Measurements from ENCODE around the gene KHNYN.

The KHNYN gene

DNA sequence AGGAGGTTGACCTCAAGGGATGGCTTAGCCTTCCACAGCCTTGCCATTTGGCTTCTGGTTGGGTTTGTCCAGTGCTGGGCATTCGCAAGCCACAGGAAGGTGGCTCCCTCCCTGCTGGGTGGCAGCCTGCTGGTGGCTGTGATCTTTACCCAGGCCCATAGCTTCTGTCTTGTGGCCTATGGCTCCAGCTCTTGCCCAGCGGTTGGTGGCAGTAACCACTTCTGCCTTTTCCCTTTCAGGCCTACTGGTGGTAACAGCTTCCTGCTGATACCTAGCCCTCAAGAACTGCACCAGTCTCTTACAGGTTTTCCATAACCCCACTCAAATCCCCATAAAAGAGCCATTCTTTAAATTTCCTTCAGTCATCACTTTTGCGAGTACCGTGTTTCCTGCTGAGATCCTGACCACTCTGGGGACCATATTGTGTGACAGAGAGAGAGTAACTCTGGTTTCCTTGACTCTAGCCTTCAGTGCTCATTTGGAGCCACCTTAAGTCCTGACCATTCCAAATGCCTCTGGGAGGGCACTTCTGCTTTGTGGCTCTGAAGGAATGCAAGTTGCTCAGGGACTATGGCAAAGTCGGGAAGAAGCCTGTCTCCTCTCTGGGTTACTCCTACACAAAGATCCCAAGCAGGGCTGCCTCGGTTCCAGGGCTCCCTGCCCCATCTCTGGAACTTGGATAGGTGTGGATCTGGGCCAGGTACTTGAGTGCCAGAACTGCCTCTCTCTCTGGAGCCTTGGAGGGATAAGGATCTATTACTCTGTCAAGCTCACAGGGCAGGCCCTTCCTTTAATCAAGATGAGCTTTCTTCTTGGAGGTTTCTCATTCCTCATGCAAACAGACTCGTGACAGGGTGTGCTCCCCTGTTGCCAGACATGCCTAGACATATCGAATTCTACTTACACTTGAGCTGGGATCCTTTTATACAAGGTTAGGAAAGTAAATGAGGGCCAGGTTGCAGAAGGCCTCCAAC is 33.9 kb upstream of the KHNYN start:
- no CpG with 5 or more reads among the region's 8 CpGs for WGBS (ENCODE audit: extremely low coverage, insufficient coverage, insufficient read length)
- peak overlapping the region; percentile 37 for H3K14ac ChIP-seq (ENCODE audit: low read length)
- H4K12ac ChIP-seq (ENCODE audit: low read depth, low read length) = peak overlapping the region; percentile 39
- no peak overlapping the region for H3K4me3 ChIP-seq (ENCODE audit: low read depth, low read length)
- H3K4ac ChIP-seq (ENCODE audit: low read depth, low read length) = peak overlapping the region; percentile 18
- H2AFZ ChIP-seq (ENCODE audit: insufficient read depth, low read length, poor library complexity) = peak overlapping the region; percentile 6
- no peaks in the 10 kb centered on the region for H3K9me3 ChIP-seq (ENCODE audit: insufficient read depth, low read depth, low read length)
- peak overlapping the region; percentile 71 for H3K18ac ChIP-seq (ENCODE audit: low read length)
- H3K27ac ChIP-seq (ENCODE audit: low read depth, low read length) = peak overlapping the region; percentile 53
- no peaks in the 10 kb centered on the region for H3K36me3 ChIP-seq (ENCODE audit: control insufficient read depth in 1 of 2, insufficient read depth in 2 of 2, low read length in 2 of 2)
- DNase-seq = peak in 1 of 2 donors; percentile 19
- H4K8ac ChIP-seq (ENCODE audit: low read depth, low read length) = peak overlapping the region; percentile 26
- H2BK12ac ChIP-seq (ENCODE audit: low read length) = peak overlapping the region; percentile 87
- H4K91ac ChIP-seq (ENCODE audit: low read depth, low read length) = peak overlapping the region; percentile 72
- H3K79me1 ChIP-seq (ENCODE audit: low read length) = peaks cover 28% of the 10 kb centered on the region
- peak overlapping the region; percentile 81 for H2BK120ac ChIP-seq (ENCODE audit: insufficient read depth, low read length, poor library complexity)
- H3K27me3 ChIP-seq (ENCODE audit: insufficient read depth, low read length) = no peaks in the 10 kb centered on the region
- peaks cover 33 to 44% of the 10 kb centered on the region in 2 experiments for H3K4me1 ChIP-seq (ENCODE audit: control insufficient read depth in 1 of 2, insufficient read depth in 2 of 2, low read length in 2 of 2)
- peaks cover 7% of the 10 kb centered on the region for H3K79me2 ChIP-seq (ENCODE audit: control insufficient read depth, insufficient read depth, low read length, poor library complexity)
- H3K23ac ChIP-seq (ENCODE audit: low read length) = no peak overlapping the region
- H3K9ac ChIP-seq (ENCODE audit: low read length) = no peak overlapping the region
- no peak overlapping the region for H3K4me2 ChIP-seq (ENCODE audit: low read length)
- H2AK5ac ChIP-seq (ENCODE audit: low read length) = peak overlapping the region; percentile 67
- H2BK5ac ChIP-seq (ENCODE audit: low read depth, low read length, poor library complexity) = peak overlapping the region; percentile 74

DNA sequence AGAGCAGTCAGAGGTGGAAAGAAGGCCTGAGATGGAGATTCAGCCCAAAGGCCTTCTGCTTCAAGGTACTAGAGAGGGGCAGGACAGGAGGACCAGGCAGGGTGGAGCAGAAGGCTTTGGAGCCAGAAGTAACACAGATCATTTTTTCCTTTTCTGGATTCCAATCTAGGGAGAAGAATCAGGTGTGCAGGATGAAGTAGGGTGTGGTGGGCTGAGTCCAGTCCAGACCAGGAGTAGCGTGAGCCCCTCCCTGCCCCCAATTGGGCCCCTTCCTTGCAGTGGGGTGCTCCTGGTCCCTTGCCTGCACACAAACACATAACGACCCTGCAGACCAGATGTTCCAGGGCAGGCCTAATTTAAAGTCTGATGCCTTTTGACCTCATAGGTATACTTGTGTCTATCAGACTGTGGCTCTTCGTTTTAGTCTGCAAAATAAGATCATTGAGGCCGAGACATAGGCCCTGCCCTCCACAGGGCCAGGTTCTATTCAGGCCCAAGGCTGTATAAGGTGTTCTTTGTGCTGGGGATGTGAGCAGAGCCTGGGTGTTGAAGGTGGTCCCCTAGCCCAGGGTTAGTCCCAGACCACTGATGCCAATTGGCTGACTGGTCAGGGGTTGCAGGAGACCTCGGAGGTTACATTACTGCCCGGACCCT is 32.0 kb upstream of the KHNYN start:
- Histone ChIP-seq H4K91ac (ENCODE audit: low read depth, low read length) (peak overlapping the region; percentile 58), H3K79me2 (ENCODE audit: control insufficient read depth, insufficient read depth, low read length, poor library complexity) (peaks cover 7% of the 10 kb centered on the region), H2AFZ (ENCODE audit: insufficient read depth, low read length, poor library complexity) (no peak overlapping the region), H3K79me1 (ENCODE audit: low read length) (peaks cover 22% of the 10 kb centered on the region), H2BK120ac (ENCODE audit: insufficient read depth, low read length, poor library complexity) (peak overlapping the region; percentile 26), H2AK5ac (ENCODE audit: low read length) (peak overlapping the region; percentile 6), H4K12ac (ENCODE audit: low read depth, low read length) (no peak overlapping the region), H3K4ac (ENCODE audit: low read depth, low read length) (no peak overlapping the region), H3K4me1 (ENCODE audit: control insufficient read depth in 1 of 2, insufficient read depth in 2 of 2, low read length in 2 of 2) (peaks cover 29 to 35% of the 10 kb centered on the region in 2 experiments), H2BK5ac (ENCODE audit: low read depth, low read length, poor library complexity) (no peak overlapping the region), H2BK12ac (ENCODE audit: low read length) (peak overlapping the region; percentile 38), H3K36me3 (ENCODE audit: control insufficient read depth in 1 of 2, insufficient read depth in 2 of 2, low read length in 2 of 2) (no peaks in the 10 kb centered on the region), H3K27me3 (ENCODE audit: insufficient read depth, low read length) (no peaks in the 10 kb centered on the region), H4K8ac (ENCODE audit: low read depth, low read length) (peak overlapping the region; percentile 33), H3K9ac (ENCODE audit: low read length) (no peak overlapping the region), H3K18ac (ENCODE audit: low read length) (peak overlapping the region; percentile 0), H3K9me3 (ENCODE audit: insufficient read depth, low read depth, low read length) (no peaks in the 10 kb centered on the region), H3K14ac (ENCODE audit: low read length) (peak overlapping the region; percentile 0), H3K4me2 (ENCODE audit: low read length) (no peak overlapping the region), H3K4me3 (ENCODE audit: low read depth, low read length) (no peak overlapping the region), H3K23ac (ENCODE audit: low read length) (no peak overlapping the region), H3K27ac (ENCODE audit: low read depth, low read length) (peak overlapping the region; percentile 16)
- no CpG with 5 or more reads among the region's 6 CpGs for WGBS (ENCODE audit: extremely low coverage, insufficient coverage, insufficient read length)
- no peak for DNase-seq

- no CpG with 5 or more reads among the region's 7 CpGs for WGBS (ENCODE audit: extremely low coverage, insufficient coverage, insufficient read length)
- no peak overlapping the region for H3K23ac ChIP-seq (ENCODE audit: low read length)
Observed at GRCh38 chr14:24398293-24398652, 31.5 kb upstream of the KHNYN start.

DNA sequence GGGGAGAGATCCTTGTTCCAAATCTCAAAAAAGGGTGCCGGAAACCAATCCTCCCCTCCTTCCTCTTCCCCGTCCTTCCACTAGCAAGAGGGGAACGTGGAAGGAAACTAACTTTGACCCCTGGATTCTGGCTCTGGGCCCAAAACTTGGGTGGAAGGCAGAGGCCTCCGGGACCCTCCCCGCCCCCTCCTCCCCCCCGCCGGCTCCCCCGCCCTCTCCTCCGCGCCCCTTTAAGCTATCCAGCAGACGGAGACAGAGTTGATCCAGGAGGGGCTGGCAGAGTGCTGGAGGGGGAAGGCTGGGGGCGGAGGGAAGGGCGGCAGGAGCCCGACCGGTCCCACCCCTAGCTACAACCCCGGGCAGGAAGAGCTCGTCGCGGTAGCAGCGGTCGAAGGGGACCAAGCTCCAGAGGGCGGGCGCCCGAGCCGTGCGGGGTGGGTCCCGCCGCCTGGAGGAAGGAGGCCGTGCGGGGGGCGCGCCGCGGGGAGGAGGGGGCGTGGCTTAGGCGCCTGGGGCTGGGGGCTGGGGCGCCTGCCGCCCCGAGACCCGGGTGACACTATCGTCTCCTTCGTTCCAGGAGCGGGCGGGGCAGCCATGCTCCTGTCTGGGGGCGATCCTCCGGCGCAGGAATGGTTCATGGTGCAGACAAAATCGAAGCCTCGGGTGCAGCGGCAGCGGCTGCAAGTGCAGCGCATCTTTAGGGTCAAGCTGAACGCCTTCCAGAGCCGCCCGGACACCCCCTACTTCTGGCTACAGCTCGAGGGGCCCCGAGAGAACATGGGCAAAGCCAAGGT is 30.9 kb upstream of the KHNYN start, which contains the start of gene NYNRIN:
Gene NYNRIN, plus strand, starts transcription at position 351 of the 794 bp plus-strand sequence. Its CDS starts 244 bp downstream, at position 595.
- peak within 1 kb of the TSS; percentile 76 for H3K4me3 ChIP-seq (ENCODE audit: low read depth, low read length)
- H3K79me2 ChIP-seq (ENCODE audit: control insufficient read depth, insufficient read depth, low read length, poor library complexity) = peaks cover 7% of the 10 kb centered on the region
- no peaks in the 10 kb centered on the region for H3K36me3 ChIP-seq (ENCODE audit: control insufficient read depth in 1 of 2, insufficient read depth in 2 of 2, low read length in 2 of 2)
- peak within 1 kb of the TSS; percentile 18 for H2BK120ac ChIP-seq (ENCODE audit: insufficient read depth, low read length, poor library complexity)
- peak within 1 kb of the TSS; percentile 38 for H4K8ac ChIP-seq (ENCODE audit: low read depth, low read length)
- H3K4ac ChIP-seq (ENCODE audit: low read depth, low read length) = peak within 1 kb of the TSS; percentile 46
- no CpG with 5 or more reads among the region's 57 CpGs for WGBS (ENCODE audit: extremely low coverage, insufficient coverage, insufficient read length)
- no peaks in the 10 kb centered on the region for H3K9me3 ChIP-seq (ENCODE audit: insufficient read depth, low read depth, low read length)
- peaks cover 20% of the 10 kb centered on the region for H3K79me1 ChIP-seq (ENCODE audit: low read length)
- peak within 1 kb of the TSS; percentile 13 for H2BK12ac ChIP-seq (ENCODE audit: low read length)
- peak within 1 kb of the TSS; percentile 60 for H3K18ac ChIP-seq (ENCODE audit: low read length)
- H2AK5ac ChIP-seq (ENCODE audit: low read length) = peak within 1 kb of the TSS; percentile 57
- H3K27me3 ChIP-seq (ENCODE audit: insufficient read depth, low read length) = no peaks in the 10 kb centered on the region
- peaks cover 27 to 39% of the 10 kb centered on the region in 2 experiments for H3K4me1 ChIP-seq (ENCODE audit: control insufficient read depth in 1 of 2, insufficient read depth in 2 of 2, low read length in 2 of 2)
- peak within 1 kb of the TSS; percentile 74 for H3K14ac ChIP-seq (ENCODE audit: low read length)
- H3K27ac ChIP-seq (ENCODE audit: low read depth, low read length) = peak within 1 kb of the TSS; percentile 18
- H4K91ac ChIP-seq (ENCODE audit: low read depth, low read length) = peak within 1 kb of the TSS; percentile 86
- peak within 1 kb of the TSS; percentile 55 for H3K9ac ChIP-seq (ENCODE audit: low read length)
- H2AFZ ChIP-seq (ENCODE audit: insufficient read depth, low read length, poor library complexity) = peak within 1 kb of the TSS; percentile 42
- peak within 1 kb of the TSS; percentile 58 for H4K12ac ChIP-seq (ENCODE audit: low read depth, low read length)
- DNase-seq = peak in 1 of 2 donors; percentile 35
- H3K4me2 ChIP-seq (ENCODE audit: low read length) = peak within 1 kb of the TSS; percentile 88
- no peak within 1 kb of the TSS for H3K23ac ChIP-seq (ENCODE audit: low read length)
- H2BK5ac ChIP-seq (ENCODE audit: low read depth, low read length, poor library complexity) = no peak within 1 kb of the TSS

More at GRCh38 chr14:24398293-24398652, 31.5 kb upstream of the KHNYN start:
- peak overlapping the region; percentile 3 for H2BK120ac ChIP-seq (ENCODE audit: insufficient read depth, low read length, poor library complexity)
- peak overlapping the region; percentile 28 for H4K12ac ChIP-seq (ENCODE audit: low read depth, low read length)
- H3K9ac ChIP-seq (ENCODE audit: low read length) = no peak overlapping the region
- peak overlapping the region; percentile 4 for H3K4ac ChIP-seq (ENCODE audit: low read depth, low read length)
- peak overlapping the region; percentile 0 for H3K18ac ChIP-seq (ENCODE audit: low read length)
- H3K79me2 ChIP-seq (ENCODE audit: control insufficient read depth, insufficient read depth, low read length, poor library complexity) = peaks cover 7% of the 10 kb centered on the region
- no peak overlapping the region for H2AK5ac ChIP-seq (ENCODE audit: low read length)
- no peak overlapping the region for H2BK5ac ChIP-seq (ENCODE audit: low read depth, low read length, poor library complexity)
- peak overlapping the region; percentile 0 for H3K14ac ChIP-seq (ENCODE audit: low read length)
- peaks cover 30 to 38% of the 10 kb centered on the region in 2 experiments for H3K4me1 ChIP-seq (ENCODE audit: control insufficient read depth in 1 of 2, insufficient read depth in 2 of 2, low read length in 2 of 2)
- H3K9me3 ChIP-seq (ENCODE audit: insufficient read depth, low read depth, low read length) = no peaks in the 10 kb centered on the region
- no peak for DNase-seq
- no peak overlapping the region for H2AFZ ChIP-seq (ENCODE audit: insufficient read depth, low read length, poor library complexity)
- peak overlapping the region; percentile 26 for H3K4me2 ChIP-seq (ENCODE audit: low read length)
- no peak overlapping the region for H3K4me3 ChIP-seq (ENCODE audit: low read depth, low read length)
- peak overlapping the region; percentile 1 for H2BK12ac ChIP-seq (ENCODE audit: low read length)
- H4K8ac ChIP-seq (ENCODE audit: low read depth, low read length) = peak overlapping the region; percentile 33
- no peaks in the 10 kb centered on the region for H3K36me3 ChIP-seq (ENCODE audit: control insufficient read depth in 1 of 2, insufficient read depth in 2 of 2, low read length in 2 of 2)
- no peaks in the 10 kb centered on the region for H3K27me3 ChIP-seq (ENCODE audit: insufficient read depth, low read length)
- H3K79me1 ChIP-seq (ENCODE audit: low read length) = peaks cover 22% of the 10 kb centered on the region
- peak overlapping the region; percentile 16 for H3K27ac ChIP-seq (ENCODE audit: low read depth, low read length)
- peak overlapping the region; percentile 58 for H4K91ac ChIP-seq (ENCODE audit: low read depth, low read length)
